HepG2 (cell line): ENCODE measurements around the gene F7. TPM values are rescaled to one million over a fixed set of nuclear protein-coding genes. Genes with fewer than 3 reads are reported as not detected.

Experiments used
- ATAC-seq: fragments of 200-7000 bp; cut with Tn5 transposase; 3 replicates; pipeline ENCODE4 v1.9.1; 2020; ENCODE audit warnings: mild to moderate bottlenecking, moderate library complexity
- BruUV-seq: library from RNA; stranded (reverse); fragments of 400-500 nt; replicated peaks from 2 replicates; lab custom pipeline; 2021; lab: Mats Ljungman, UMichigan
- CTCF ChIA-PET: fragments of 300-600 bp; formaldehyde crosslinking; extraction: SDS; loops from one replicate; lab custom pipeline; 2021; ENCODE audit warnings: low total read pairs, inconsistent platforms, low intra/inter-chr PET ratio; lab: Yijun Ruan, JAX
- POLR2A ChIA-PET: fragments of 350-600 bp; sonication (Branson Sonifier 250); formaldehyde crosslinking; loops from one replicate; lab custom pipeline; 2020; ENCODE audit warnings: antibody characterized with exemption, inconsistent platforms; lab: Yijun Ruan, JAX
- DNase-seq: peaks from one replicate; pipeline ENCODE4 v3.0.0-alpha.2; 2015; ENCODE audit warnings: low spot score
- FAIRE-seq: peaks from 3 replicates; lab custom pipeline; 2011; peaks lifted over from hg19 to GRCh38; lab: Jason Lieb, UNC
- H2AFZ ChIP-seq: one replicate; pipeline ENCODE4 v1.6.1; 2011; ENCODE audit warnings: low read length, inconsistent platforms
- H3K27ac ChIP-seq: fragments of 300-600 bp; 3 replicates; pipeline ENCODE4 v1.8.0; 2011; ENCODE audit warnings: mixed run types, mild to moderate bottlenecking, mixed read lengths, low read length, inconsistent platforms; ENCODE audit not compliant: insufficient read depth; ENCODE audit errors: extremely low read length
- H3K27me3 ChIP-seq, 2 experiments: fragments of 200-600 bp in 1 of 2; 2 replicates in 1 of 2; 3 replicates in 1 of 2; pipeline versions ENCODE4 v1.6.0 to v1.8.0; 2011; ENCODE audit warnings: low read length in 2 of 2, mild to moderate bottlenecking in 2 of 2, moderate library complexity in 2 of 2, inconsistent platforms in 1 of 2; ENCODE audit not compliant: insufficient read depth in 2 of 2, control insufficient read depth in 1 of 2
- H3K36me3 ChIP-seq, 2 experiments: fragments of 200-600 bp in 1 of 2; replicated peaks in 1 of 2; 2 replicates in 1 of 2; 3 replicates in 1 of 2; pipeline versions ENCODE4 v1.5.1 to v1.8.0; 2011; ENCODE audit warnings: low read length in 2 of 2, inconsistent platforms in 1 of 2; ENCODE audit not compliant: insufficient read depth in 2 of 2, control insufficient read depth in 1 of 2
- H3K4me1 ChIP-seq: 2 replicates; pipeline ENCODE4 v1.5.1; 2012; ENCODE audit warnings: low read length, inconsistent platforms; ENCODE audit not compliant: insufficient read depth
- H3K4me2 ChIP-seq: 2 replicates; pipeline ENCODE4 v1.6.0; 2011; ENCODE audit warnings: low read depth, low read length, inconsistent platforms
- H3K4me3 ChIP-seq, 3 experiments: fragments of 200-600 bp in 1 of 3; sonication (generic), shearing (Covaris generic) in 1 of 3; replicated peaks in 1 of 3; 2 replicates each; pipeline ENCODE4 v1.5.1; 2011 to 2016; ENCODE audit warnings: low read length in 3 of 3, inconsistent platforms in 2 of 3, low read depth in 2 of 3, mild to moderate bottlenecking in 2 of 3, control low read depth in 1 of 3, mixed read lengths in 1 of 3; ENCODE audit not compliant: insufficient read depth in 1 of 3
- H3K79me2 ChIP-seq: one replicate; pipeline ENCODE4 v1.6.1; 2011; ENCODE audit warnings: low read length, inconsistent platforms; ENCODE audit not compliant: insufficient read depth
- H3K9ac ChIP-seq: 2 replicates; pipeline ENCODE4 v1.6.0; 2011; ENCODE audit warnings: mild to moderate bottlenecking, low read depth, low read length, inconsistent platforms; ENCODE audit not compliant: insufficient read depth
- H3K9me3 ChIP-seq: 2 replicates; pipeline ENCODE4 v1.5.1; 2012; ENCODE audit warnings: mild to moderate bottlenecking, low read length
- H4K20me1 ChIP-seq: 2 replicates; pipeline ENCODE4 v1.6.0; 2011; ENCODE audit warnings: inconsistent platforms, mild to moderate bottlenecking, low read length, moderate library complexity; ENCODE audit not compliant: insufficient read depth
- CEBPB ChIP-seq: IDR thresholded peaks from 2 replicates; pipeline ENCODE4 v1.6.1; 2011; ENCODE audit warnings: low read depth, low read length, improper control_type of control experiment, borderline replicate concordance
- DMAP1 ChIP-seq: IDR thresholded peaks from 2 replicates; pipeline ENCODE4 v1.6.1; 2016
- JUNB ChIP-seq: sonication (generic); formaldehyde crosslinking; IDR thresholded peaks from 2 replicates; pipeline ENCODE4 v1.8.0; 2022; ENCODE audit warnings: missing genetic modification reagents, mild to moderate bottlenecking, borderline replicate concordance
- MIER2 ChIP-seq: IDR thresholded peaks from 2 replicates; pipeline ENCODE4 v1.6.1; 2016; ENCODE audit warnings: missing biosample characterization, missing genetic modification reagents
- ZFP1 ChIP-seq: IDR thresholded peaks from 2 replicates; pipeline ENCODE4 v1.6.1; 2016
- ZNF251 ChIP-seq: sonication (generic); formaldehyde crosslinking; IDR thresholded peaks from 2 replicates; pipeline ENCODE4 v1.9.0; 2021; ENCODE audit warnings: mild to moderate bottlenecking, missing genetic modification reagents
- ZNF33A ChIP-seq: sonication (generic); formaldehyde crosslinking; IDR thresholded peaks from 2 replicates; pipeline ENCODE4 v1.5.1; 2020; ENCODE audit warnings: missing genetic modification reagents, mild to moderate bottlenecking, moderate library complexity, borderline replicate concordance
- ZNF670 ChIP-seq: sonication (generic); formaldehyde crosslinking; IDR thresholded peaks from 2 replicates; pipeline ENCODE4 v1.8.0; 2022; ENCODE audit warnings: mild to moderate bottlenecking, missing genetic modification reagents, borderline replicate concordance
- ZNF674 ChIP-seq: sonication (generic); formaldehyde crosslinking; IDR thresholded peaks from 2 replicates; pipeline ENCODE4 v1.5.0; 2020; ENCODE audit warnings: low read depth, mild to moderate bottlenecking, missing genetic modification reagents
- WGBS: methylation state at CpG from one replicate; pipeline ENCODE4 v1.1.6; 2017; ENCODE audit warnings: low lambda C conversion rate; 5-methylcytosine and 5-hydroxymethylcytosine counted together
- in situ Hi-C: cut with HindIII; loops from 2 replicates; pipeline ENCODE4 v1.10.0; 2017; ENCODE audit warnings: low pct_unique_long_range_greater_than_20kb; ENCODE audit not compliant: extremely low pct_ligation_motif_present
- intact Hi-C: fragments of 100-400 bp; cut with micrococcal nuclease; formaldehyde crosslinking; loops from one replicate; pipeline ENCODE4 v1.10.0; 2022; ENCODE audit not compliant: unreplicated experiment
- polyA plus RNA-seq, 8 experiments: library from polyadenylated mRNA; depleted of rRNA in 3 of 8; stranded (reverse) in 7 of 8; unstranded in 1 of 8; fragments of >200 nt; fragmentation: Illumina TruSeq in 4 of 8; extraction: Trizol in 4 of 8; gene quantifications; 2 replicates each; pipeline versions ENCODE4 v1.2.1 to v1.2.3, GENCODE V29; 2011 to 2016; ENCODE audit warnings: low read depth in 4 of 8, missing spikeins in 1 of 8, mixed read lengths in 1 of 8; ENCODE audit not compliant: insufficient read depth in 1 of 8
- total RNA-seq, 5 experiments: library from RNA; depleted of rRNA; stranded (reverse); fragments of >200 nt; fragmentation: Illumina TruSeq; extraction: Trizol; gene quantifications; 2 replicates each; pipeline ENCODE4 v1.2.3, GENCODE V29; 2016; ENCODE audit warnings: low read depth in 1 of 5
- TF ChIP-seq, protein P1 (sequence below): sonication (generic); formaldehyde crosslinking; IDR thresholded peaks from 2 replicates; pipeline ENCODE4 v1.5.0; 2020; ENCODE audit warnings: missing genetic modification reagents
- TF ChIP-seq, protein P2 (sequence below): sonication (generic); formaldehyde crosslinking; IDR thresholded peaks from 2 replicates; pipeline ENCODE4 v1.4.0; 2020; ENCODE audit warnings: missing genetic modification reagents
- TF ChIP-seq, protein P3 (sequence below): sonication (generic); formaldehyde crosslinking; IDR thresholded peaks from 2 replicates; pipeline ENCODE4 v1.5.0; 2020; ENCODE audit warnings: mild to moderate bottlenecking, missing genetic modification reagents

Gene F7
- total and polyA plus RNA-seq, 2 of the 13 experiments (the other 11 are each of a cell fraction or from before 2014, with no cell fraction given), result 12.6 to 26.5 TPM

DNA sequence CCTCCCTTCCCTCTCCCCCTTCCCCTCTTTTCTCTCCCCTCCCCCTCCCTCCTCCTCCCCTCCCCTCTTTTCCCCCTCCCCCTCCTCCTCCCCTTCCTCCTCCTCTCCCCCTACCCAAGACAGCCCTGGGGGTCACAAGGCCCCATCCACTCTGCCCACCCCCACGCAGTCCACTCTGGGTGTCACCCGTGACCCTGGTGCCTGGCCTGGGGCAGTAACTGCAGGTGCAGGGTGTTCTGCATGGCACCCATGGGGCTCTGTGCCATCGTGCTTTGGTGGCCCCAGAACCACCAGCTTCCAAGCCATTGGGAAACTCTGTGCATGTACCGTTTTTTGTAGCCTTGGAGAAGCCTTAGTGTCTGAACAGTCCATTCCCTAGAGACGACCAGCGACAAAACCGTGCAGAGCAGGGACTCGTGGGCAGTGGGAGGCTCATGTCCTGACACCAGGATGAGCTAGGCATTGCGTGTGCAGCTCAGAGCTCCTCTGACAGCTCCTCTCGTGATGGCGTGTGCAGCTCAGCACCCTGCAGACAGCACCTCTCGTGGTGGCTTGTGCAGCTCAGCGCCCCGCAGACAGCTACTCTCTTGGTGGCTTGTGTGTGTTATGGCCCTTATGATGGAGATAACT is 43.7 kb upstream of the F7 start:
- ATAC-seq (no peak), DNase-seq (no peak), FAIRE-seq (no peak)
- intact Hi-C loops, result no loop called here
- CTCF ChIA-PET, result no interaction called here
- no peak overlapping the region for H3K4me2 ChIP-seq
- no peak overlapping the region for H3K9ac ChIP-seq
- H3K4me1 ChIP-seq, result no peaks in the 10 kb centered on the region
- BruUV-seq, result no TSS peak
- H3K4me3 ChIP-seq, result no peak overlapping the region
- H2AFZ ChIP-seq, result no peak overlapping the region
- TF ChIP-seq JUNB (CRISPR knock-in tag), result no peak
- no peak for TF ChIP-seq ZNF33A (CRISPR knock-in tag)
- no peak for TF ChIP-seq CEBPB
- TF ChIP-seq MIER2 (CRISPR knock-in tag), result no peak
- TF ChIP-seq, protein P1, sequence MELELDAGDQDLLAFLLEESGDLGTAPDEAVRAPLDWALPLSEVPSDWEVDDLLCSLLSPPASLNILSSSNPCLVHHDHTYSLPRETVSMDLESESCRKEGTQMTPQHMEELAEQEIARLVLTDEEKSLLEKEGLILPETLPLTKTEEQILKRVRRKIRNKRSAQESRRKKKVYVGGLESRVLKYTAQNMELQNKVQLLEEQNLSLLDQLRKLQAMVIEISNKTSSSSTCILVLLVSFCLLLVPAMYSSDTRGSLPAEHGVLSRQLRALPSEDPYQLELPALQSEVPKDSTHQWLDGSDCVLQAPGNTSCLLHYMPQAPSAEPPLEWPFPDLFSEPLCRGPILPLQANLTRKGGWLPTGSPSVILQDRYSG (CRISPR knock-in tag), result no peak
- TF ChIP-seq DMAP1 (CRISPR knock-in tag), result no peak
- H4K20me1 ChIP-seq, result no peaks in the 10 kb centered on the region
- in situ Hi-C loops, result no loop called here
- no peak overlapping the region for H3K27ac ChIP-seq
- no peaks in the 10 kb centered on the region for H3K9me3 ChIP-seq
- peaks cover 15 to 24% of the 10 kb centered on the region in 2 experiments; a peak in 3 of 5 replicates for H3K36me3 ChIP-seq
- POLR2A ChIA-PET, result interaction anchor here (1.3 kb wide), 1 partner anchor 61 kb away, joined by 3 read pairs; the partner anchor contains the start of gene F10
- H3K27me3 ChIP-seq, result no peaks in the 10 kb centered on the region
- WGBS, result 83% methylated on average over 8 of the region's 14 CpGs
- H3K79me2 ChIP-seq, result no peaks in the 10 kb centered on the region

DNA sequence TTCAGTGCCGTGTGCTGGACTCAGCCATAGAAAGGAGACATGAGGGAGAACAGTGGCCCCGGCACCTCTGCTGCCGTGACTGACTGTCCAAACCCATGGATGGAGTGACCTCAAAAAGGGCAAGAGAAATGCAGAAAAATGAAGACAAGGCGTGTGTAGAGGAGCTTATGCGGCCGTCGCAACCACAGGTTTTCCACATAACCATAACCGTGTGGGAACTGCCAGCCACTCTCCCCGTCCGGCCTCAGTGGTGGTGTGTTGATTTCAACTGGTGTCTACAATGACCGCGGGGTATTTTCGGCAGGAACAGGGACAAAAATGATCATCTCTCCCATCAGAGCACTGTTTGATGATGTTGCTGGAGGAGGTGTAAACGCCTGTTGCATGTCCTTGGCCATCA is 42.9 kb upstream of the F7 start:
- in situ Hi-C loops, result no loop called here
- CTCF ChIA-PET, result no interaction called here
- POLR2A ChIA-PET, result no interaction called here
- no peak for TF ChIP-seq ZFP1 (CRISPR knock-in tag)
- TF ChIP-seq ZNF251 (CRISPR knock-in tag), result no peak
- TF ChIP-seq, protein P2, sequence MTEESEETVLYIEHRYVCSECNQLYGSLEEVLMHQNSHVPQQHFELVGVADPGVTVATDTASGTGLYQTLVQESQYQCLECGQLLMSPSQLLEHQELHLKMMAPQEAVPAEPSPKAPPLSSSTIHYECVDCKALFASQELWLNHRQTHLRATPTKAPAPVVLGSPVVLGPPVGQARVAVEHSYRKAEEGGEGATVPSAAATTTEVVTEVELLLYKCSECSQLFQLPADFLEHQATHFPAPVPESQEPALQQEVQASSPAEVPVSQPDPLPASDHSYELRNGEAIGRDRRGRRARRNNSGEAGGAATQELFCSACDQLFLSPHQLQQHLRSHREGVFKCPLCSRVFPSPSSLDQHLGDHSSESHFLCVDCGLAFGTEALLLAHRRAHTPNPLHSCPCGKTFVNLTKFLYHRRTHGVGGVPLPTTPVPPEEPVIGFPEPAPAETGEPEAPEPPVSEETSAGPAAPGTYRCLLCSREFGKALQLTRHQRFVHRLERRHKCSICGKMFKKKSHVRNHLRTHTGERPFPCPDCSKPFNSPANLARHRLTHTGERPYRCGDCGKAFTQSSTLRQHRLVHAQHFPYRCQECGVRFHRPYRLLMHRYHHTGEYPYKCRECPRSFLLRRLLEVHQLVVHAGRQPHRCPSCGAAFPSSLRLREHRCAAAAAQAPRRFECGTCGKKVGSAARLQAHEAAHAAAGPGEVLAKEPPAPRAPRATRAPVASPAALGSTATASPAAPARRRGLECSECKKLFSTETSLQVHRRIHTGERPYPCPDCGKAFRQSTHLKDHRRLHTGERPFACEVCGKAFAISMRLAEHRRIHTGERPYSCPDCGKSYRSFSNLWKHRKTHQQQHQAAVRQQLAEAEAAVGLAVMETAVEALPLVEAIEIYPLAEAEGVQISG, result no peak
- no peak for TF ChIP-seq ZNF670 (CRISPR knock-in tag)
- TF ChIP-seq ZNF674, result no peak
- TF ChIP-seq, protein P3, sequence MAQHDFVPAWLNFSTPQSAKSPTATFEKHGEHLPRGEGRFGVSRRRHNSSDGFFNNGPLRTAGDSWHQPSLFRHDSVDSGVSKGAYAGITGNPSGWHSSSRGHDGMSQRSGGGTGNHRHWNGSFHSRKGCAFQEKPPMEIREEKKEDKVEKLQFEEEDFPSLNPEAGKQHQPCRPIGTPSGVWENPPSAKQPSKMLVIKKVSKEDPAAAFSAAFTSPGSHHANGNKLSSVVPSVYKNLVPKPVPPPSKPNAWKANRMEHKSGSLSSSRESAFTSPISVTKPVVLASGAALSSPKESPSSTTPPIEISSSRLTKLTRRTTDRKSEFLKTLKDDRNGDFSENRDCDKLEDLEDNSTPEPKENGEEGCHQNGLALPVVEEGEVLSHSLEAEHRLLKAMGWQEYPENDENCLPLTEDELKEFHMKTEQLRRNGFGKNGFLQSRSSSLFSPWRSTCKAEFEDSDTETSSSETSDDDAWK (CRISPR knock-in tag), result no peak

More for the DNA sequence above, 42.9 kb upstream of the F7 start:
- no peak overlapping the region for H3K9ac ChIP-seq
- DNase-seq, result no peak
- BruUV-seq, result no TSS peak
- H4K20me1 ChIP-seq, result no peaks in the 10 kb centered on the region
- 95% methylated on average over 12 of the region's 14 CpGs for WGBS
- H2AFZ ChIP-seq, result no peak overlapping the region
- no peaks in the 10 kb centered on the region for H3K79me2 ChIP-seq
- no peak overlapping the region for H3K4me3 ChIP-seq
- FAIRE-seq, result no peak
- H3K27me3 ChIP-seq, result no peaks in the 10 kb centered on the region
- H3K36me3 ChIP-seq, result peaks cover 15 to 24% of the 10 kb centered on the region in 2 experiments; a peak in 3 of 5 replicates
- H3K9me3 ChIP-seq, result no peaks in the 10 kb centered on the region
- intact Hi-C loops, result no loop called here
- H3K4me2 ChIP-seq, result no peak overlapping the region
- H3K4me1 ChIP-seq, result no peaks in the 10 kb centered on the region
- no peak for ATAC-seq
- H3K27ac ChIP-seq, result no peak overlapping the region
